Psoas muscle (tissue), 8 donors: ENCODE data around the gene OXER1. TPM values are rescaled to one million over a fixed set of nuclear protein-coding genes. Genes with fewer than 3 reads are reported as not detected.
A peak's percentile ranks its signal among the peaks of the same experiment; 100 is the strongest.

ENCODE experiments used
- ATAC-seq, 4 donors: fragments of 200-7000 bp; cut with Tn5 transposase; one replicate each; pipeline ENCODE4 v1.9.1; 2020; ENCODE audit warnings: moderate library complexity in 3 of 4, mild to moderate bottlenecking in 2 of 4
- DNase-seq, 2 donors: peaks; one replicate each; pipeline ENCODE4 v3.0.0-alpha.2; 2020
- H3K27ac ChIP-seq: fragments of 200-600 bp; one replicate; pipeline ENCODE4 v1.8.0; 2022
- H3K27me3 ChIP-seq, 3 donors: fragments of 200-600 bp in 1 of 3; one replicate each; pipeline versions ENCODE4 v1.6.1 to v1.8.0; 2013 to 2022; ENCODE audit warnings: low read length in 2 of 3, mild to moderate bottlenecking in 2 of 3, moderate library complexity in 1 of 3; ENCODE audit not compliant: insufficient read depth in 3 of 3
- H3K36me3 ChIP-seq, 2 donors: fragments of 200-600 bp in 1 of 2; one replicate each; pipeline versions ENCODE4 v1.6.1 to v1.8.0; 2013 to 2022; ENCODE audit warnings: low read depth in 1 of 2, mild to moderate bottlenecking in 1 of 2, moderate library complexity in 1 of 2; ENCODE audit not compliant: insufficient read depth in 1 of 2
- H3K4me1 ChIP-seq: fragments of 200-600 bp; one replicate; pipeline ENCODE4 v1.8.0; 2022
- H3K4me3 ChIP-seq: fragments of 200-600 bp; one replicate; pipeline ENCODE4 v1.8.0; 2022; ENCODE audit warnings: mild to moderate bottlenecking
- H3K9me3 ChIP-seq: fragments of 200-600 bp; one replicate; pipeline ENCODE4 v1.8.0; 2022
- WGBS, 3 donors: extraction: QIAGEN DNeasy Blood & Tissue Kit; methylation state at CpG; one replicate each; pipeline versions ENCODE4 v1.1.6 to v1.1.7; 2013; 5-methylcytosine and 5-hydroxymethylcytosine counted together
- intact Hi-C, 2 donors: fragments of 100-400 bp; cut with DNase I; formaldehyde crosslinking; loops; one replicate each; pipeline versions ENCODE4 v1.11.0 to v1.14.2; 2022
- polyA plus RNA-seq, 3 donors: library from polyadenylated mRNA; stranded (reverse); fragments of 200-250 nt; gene quantifications; one replicate each; pipeline ENCODE4 v1.2.3, GENCODE V29; 2013
- total RNA-seq, 4 donors: library from RNA; stranded (reverse); fragmentation: NEBNext Ultra II Directional in 2 of 4; extraction: Animal tissue kit (Norgen Biotek cat#: 25700) in 2 of 4; gene quantifications; one replicate each; pipeline versions ENCODE4 v1.2.1 to v1.2.4, GENCODE V29; 2021 to 2023
- TF ChIP-seq, protein P1 (sequence below): fragments of 200-600 bp; IDR thresholded peaks from one replicate; pipeline ENCODE4 v1.8.0; 2022; ENCODE audit warnings: antibody characterized with exemption
- donor health status: healthy with polysubstance abuse.
- donor health status: DM: no; HTN: no; CAD: no; lungs with moderate emphysema.
- donor health status: Bipolar disorder and iron deficiency.
- donor health status: healthy.
- donor health status: DM: yes; HTN: yes; CAD: no.
- donor health status: DM: no; HTN: no; CAD: no.
- donor health status: DM: no; HTN: no; CAD: no.
- donor health status: DM: yes; HTN: yes; CAD: no.

OXER1 gene
- total and polyA plus RNA-seq, 7 donors: 0.04 to 1.2 (median 0.20) TPM

DNA sequence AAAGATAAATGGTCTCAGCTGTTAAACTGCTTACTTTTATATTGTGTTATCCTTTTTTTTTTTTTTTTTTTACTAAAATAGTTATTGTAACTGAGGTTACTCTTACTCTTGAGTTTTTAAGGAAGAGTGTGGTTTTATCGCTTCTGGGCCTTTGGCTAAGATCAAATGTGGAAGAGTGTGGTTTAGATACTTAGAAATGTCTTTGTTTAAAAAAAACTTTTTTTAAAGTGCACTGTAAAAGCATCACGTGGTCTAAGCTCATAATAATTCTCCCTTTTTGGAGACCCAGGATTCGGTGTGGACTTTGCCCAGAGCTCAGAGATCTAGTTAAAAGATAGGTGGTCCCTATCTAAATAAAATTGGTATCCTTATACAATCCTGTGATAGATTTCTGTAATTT lies 11.9 kb upstream of the OXER1 start:
- H3K9me3 ChIP-seq: no peaks in the 10 kb centered on the region
- no peaks in the 10 kb centered on the region for H3K4me1 ChIP-seq
- ATAC-seq (no peak), DNase-seq (no peak)
- H3K4me3 ChIP-seq: no peak overlapping the region
- no peaks in the 10 kb centered on the region for H3K36me3 ChIP-seq
- intact Hi-C loops: loop anchor here in 1 of 2 donors (10.0 kb wide), 1 partner anchor 281 kb away; the partner anchor contains the start of gene KCNG3
- TF ChIP-seq, protein P1, sequence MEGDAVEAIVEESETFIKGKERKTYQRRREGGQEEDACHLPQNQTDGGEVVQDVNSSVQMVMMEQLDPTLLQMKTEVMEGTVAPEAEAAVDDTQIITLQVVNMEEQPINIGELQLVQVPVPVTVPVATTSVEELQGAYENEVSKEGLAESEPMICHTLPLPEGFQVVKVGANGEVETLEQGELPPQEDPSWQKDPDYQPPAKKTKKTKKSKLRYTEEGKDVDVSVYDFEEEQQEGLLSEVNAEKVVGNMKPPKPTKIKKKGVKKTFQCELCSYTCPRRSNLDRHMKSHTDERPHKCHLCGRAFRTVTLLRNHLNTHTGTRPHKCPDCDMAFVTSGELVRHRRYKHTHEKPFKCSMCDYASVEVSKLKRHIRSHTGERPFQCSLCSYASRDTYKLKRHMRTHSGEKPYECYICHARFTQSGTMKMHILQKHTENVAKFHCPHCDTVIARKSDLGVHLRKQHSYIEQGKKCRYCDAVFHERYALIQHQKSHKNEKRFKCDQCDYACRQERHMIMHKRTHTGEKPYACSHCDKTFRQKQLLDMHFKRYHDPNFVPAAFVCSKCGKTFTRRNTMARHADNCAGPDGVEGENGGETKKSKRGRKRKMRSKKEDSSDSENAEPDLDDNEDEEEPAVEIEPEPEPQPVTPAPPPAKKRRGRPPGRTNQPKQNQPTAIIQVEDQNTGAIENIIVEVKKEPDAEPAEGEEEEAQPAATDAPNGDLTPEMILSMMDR: no peak
- 78 to 81% (median 79%) methylated on average over 3 of the region's 3 CpGs for WGBS, 3 donors
- H3K27ac ChIP-seq: no peak overlapping the region
- H3K27me3 ChIP-seq: no peaks in the 10 kb centered on the region

GRCh38 chr2:42775186-42775585 lies 11.3 kb upstream of the OXER1 start:
- H3K36me3 ChIP-seq: no peaks in the 10 kb centered on the region
- no peaks in the 10 kb centered on the region for H3K4me1 ChIP-seq
- H3K27ac ChIP-seq: no peak overlapping the region
- DNase-seq: no peak
- TF ChIP-seq, protein P1: no peak
- H3K27me3 ChIP-seq: no peaks in the 10 kb centered on the region
- no peak overlapping the region for H3K4me3 ChIP-seq
- 75 to 81% (median 76%) methylated on average over 2 of the region's 2 CpGs for WGBS, 3 donors
- no peak for ATAC-seq
- intact Hi-C loops: loop anchor here in 1 of 2 donors (10.0 kb wide), 1 partner anchor 280 kb away; the partner anchor contains the start of gene KCNG3
- no peaks in the 10 kb centered on the region for H3K9me3 ChIP-seq

DNA sequence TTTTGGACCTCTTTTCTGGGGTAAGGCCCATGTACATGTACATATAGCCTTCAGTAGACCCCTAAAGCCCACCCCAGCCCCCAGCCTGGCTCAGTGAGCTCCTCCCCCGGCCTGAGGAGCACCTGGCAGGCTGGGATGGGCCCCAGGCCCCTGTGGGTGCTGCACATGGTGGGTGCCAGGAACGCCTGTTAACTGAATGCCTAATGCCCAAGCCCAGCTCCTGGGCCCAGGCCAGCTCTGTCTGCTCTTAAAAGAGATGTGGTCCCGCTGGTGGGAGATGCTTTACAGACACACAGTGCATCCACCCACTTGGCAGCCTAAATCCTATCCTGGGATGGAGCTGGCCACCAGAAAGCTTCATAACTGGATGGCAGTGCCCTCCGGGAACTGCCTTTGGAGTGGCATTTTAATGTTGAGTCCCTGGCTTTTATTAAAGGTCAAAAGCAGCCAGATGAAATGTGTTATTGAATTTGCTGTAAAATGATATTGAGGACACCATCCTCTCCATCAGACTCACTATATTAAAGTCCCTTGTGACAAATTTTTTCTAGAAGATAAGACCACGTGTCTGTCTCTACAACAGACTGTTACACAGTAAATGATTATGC lies 7.7 kb upstream of the OXER1 start:
- no peak overlapping the region for H3K4me3 ChIP-seq
- no peaks in the 10 kb centered on the region for H3K4me1 ChIP-seq
- TF ChIP-seq, protein P1: no peak
- H3K36me3 ChIP-seq: no peaks in the 10 kb centered on the region
- no peak overlapping the region for H3K27ac ChIP-seq
- H3K27me3 ChIP-seq: no peaks in the 10 kb centered on the region
- no peaks in the 10 kb centered on the region for H3K9me3 ChIP-seq
- 59 to 88% (median 67%) methylated on average over 5 of the region's 5 CpGs for WGBS, 3 donors
- DNase-seq (no peak), ATAC-seq (no peak)
- intact Hi-C loops: loop anchor here in 1 of 2 donors (10.0 kb wide), 1 partner anchor 277 kb away; the partner anchor contains the start of gene KCNG3

DNA sequence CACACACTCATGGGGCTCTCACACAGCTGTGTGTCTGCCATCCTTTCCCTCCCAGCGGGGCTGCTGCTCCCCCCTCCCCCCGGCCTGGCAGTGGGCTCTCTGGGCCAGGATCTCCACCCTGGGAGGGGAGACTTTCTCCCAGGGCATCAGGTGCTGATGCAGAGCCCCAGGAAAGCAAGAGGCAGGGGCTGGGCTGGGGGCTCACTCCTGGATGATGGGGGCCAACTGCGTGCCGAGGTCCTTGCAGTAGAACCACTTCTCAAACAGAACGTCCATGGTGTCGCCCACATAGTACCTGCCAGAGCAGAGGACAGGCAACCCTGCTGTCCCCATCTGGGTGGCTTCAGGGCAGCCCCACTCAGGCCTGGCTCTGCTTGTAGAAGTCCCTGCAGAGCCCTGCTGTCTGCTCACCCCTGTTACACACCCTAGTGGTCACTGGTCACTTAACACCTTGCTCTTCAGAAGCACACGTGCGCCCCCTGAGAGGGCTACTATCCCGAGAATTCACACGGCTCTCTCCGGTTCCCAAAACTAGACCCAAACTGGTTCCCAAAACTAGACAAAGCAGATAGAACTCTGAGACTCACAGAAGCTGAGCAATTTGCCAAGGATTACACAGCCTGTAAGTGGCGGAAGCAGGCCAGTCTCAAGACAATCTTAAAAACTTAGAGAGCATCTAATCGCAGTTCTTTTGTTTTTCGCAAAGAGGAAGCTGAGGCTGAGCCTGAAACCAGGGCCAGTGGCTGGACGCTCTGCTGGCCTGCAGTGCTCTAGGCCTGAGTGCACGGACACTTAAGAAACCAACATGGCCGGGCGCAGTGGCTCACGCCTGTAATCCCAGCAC lies 6.6 kb upstream of the OXER1 start:
- WGBS, 3 donors: 66 to 72% (median 68%) methylated on average over 18 to 19 of the region's 19 CpGs
- H3K27me3 ChIP-seq: no peaks in the 10 kb centered on the region
- peak; percentile 73 to 93 (median 84) for ATAC-seq
- no peak overlapping the region for H3K4me3 ChIP-seq
- H3K4me1 ChIP-seq: no peaks in the 10 kb centered on the region
- no peaks in the 10 kb centered on the region for H3K36me3 ChIP-seq
- no peak overlapping the region for H3K27ac ChIP-seq
- intact Hi-C loops: loop anchor here in 1 of 2 donors (10.0 kb wide), 1 partner anchor 276 kb away; the partner anchor contains the start of gene KCNG3
- TF ChIP-seq, protein P1: peak; percentile 48
- no peaks in the 10 kb centered on the region for H3K9me3 ChIP-seq
- no peak for DNase-seq
